ENCODE data around the gene MYH7.
"Not testable (repeated sequence)": the region's sequence is repeated elsewhere in the genome, so short reads cannot be mapped to it uniquely, and the experiment has no call there.

The MYH7 gene

GRCh38 chr14:23406725-23407355, 28.6 kb downstream of the MYH7 start:
- no peak for DNase-seq (ENCODE audit: low read depth)

DNA sequence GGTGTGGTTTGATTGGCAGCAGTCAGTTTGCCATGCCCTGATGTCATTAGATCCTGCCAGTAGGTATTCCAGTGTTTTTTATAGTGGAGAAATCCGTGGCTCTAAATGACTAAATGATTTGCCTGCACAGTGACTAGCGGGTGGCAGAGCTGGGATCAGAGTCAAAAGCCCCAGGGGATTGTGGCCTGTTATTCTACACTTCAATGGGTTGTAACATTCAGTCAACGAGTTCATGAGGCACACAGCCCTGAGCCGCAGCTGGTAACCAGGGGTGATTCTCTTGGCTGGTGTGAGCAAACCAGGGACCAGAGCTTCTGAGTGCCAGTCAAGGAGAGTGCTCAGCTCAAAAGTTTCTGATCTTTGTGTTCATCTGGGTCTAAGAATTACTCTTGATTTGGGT, 29.2 kb downstream of the MYH7 start:
- DNase-seq (ENCODE audit: low read depth): no peak

DNA sequence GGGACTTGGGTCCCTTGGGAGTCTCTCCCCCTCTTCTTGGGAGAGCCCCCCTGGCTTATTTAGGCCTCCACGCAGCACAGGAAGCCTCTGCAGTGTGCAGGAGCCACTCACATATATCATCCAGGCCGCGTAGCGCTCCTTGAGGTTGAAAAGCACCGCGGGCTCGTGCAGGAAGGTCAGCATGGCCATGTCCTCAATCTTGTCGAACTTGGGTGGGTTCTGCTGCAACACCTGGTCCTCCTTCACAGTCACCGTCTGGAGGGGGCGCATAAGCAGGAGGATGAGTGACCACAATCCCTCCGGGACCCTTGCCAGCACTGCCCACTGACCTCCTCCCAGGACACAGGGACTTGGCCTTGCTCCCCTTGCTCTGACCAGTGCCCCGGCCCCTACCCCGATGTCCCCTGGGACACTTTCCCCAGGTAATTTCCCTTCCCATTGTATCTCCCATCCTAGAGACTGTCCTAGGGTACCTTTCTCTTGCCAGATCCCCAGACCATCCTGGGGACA, 29.9 kb downstream of the MYH7 start:
- DNase-seq (ENCODE audit: low read depth): no peak

DNA sequence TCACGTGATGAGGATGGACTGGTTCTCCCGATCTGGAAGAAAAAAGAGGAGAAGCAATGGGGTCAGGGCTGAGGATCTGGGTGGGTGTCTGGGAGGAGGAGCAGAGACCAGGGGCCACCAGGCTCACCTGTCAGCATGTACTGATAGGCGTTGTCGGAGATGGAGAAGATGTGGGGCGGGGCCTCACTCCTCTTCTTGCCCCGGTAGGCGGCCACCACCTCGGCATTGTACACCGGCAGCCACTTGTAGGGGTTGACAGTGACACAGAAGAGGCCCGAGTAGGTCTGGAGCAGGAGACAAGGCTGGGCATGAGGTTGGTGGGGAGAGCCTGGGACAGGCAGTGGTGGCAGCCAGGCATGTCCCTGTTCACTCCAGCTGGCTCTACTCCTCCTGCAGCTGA, 30.4 kb downstream of the MYH7 start:
- DNase-seq (ENCODE audit: low read depth): no peak

GRCh38 chr14:23404331-23404900, 31.0 kb downstream of the MYH7 start:
- no peak for DNase-seq (ENCODE audit: low read depth)

- DNase-seq (ENCODE audit: low read depth): no peak
Observed at GRCh38 chr14:23403908-23404307, 31.6 kb downstream of the MYH7 start.

- DNase-seq (ENCODE audit: low read depth): no peak
Observed at GRCh38 chr14:23403139-23403438, 32.4 kb downstream of the MYH7 start.

DNA sequence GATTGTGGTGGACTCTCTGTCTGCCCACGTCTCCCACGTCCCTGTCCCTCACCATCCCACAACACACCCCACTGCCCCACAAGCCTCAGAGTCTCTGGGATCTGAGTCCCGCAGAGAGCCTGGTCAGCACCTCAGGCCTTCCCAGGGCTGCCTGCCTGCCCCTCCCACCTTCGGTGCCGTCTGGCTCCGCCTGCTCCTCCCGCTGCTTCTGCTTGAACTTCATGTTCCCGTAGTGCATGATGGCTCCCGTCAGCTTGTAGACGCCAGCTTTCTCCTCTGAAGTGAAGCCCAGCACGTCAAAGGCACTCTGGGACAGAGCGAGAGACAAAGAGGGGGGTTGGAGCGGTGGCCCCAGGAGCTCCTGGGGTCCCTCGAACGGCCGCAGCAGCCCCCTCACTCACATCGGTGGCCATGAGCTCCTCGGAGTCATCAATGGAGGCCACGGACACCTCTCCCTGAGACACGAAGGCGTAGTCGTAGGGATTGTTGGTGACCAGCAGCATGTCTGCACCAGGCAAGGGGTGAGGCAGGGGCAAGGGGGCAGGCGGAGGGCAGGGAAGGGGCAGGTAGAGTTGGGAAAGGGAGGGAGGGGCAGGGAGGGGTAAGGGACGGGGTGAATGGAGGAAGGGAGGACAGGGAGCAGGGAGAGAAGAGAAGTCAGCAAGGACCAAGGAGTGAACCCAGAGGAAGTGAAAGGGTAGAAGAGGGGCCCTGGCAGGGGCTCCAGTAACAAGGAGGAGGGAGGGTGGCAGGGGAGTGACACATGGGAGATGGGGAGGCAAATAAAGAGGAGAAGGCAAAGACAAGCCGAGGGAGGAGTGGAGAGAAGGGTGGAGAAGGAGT, 32.9 kb downstream of the MYH7 start:
- DNase-seq (ENCODE audit: low read depth): no peak

DNA sequence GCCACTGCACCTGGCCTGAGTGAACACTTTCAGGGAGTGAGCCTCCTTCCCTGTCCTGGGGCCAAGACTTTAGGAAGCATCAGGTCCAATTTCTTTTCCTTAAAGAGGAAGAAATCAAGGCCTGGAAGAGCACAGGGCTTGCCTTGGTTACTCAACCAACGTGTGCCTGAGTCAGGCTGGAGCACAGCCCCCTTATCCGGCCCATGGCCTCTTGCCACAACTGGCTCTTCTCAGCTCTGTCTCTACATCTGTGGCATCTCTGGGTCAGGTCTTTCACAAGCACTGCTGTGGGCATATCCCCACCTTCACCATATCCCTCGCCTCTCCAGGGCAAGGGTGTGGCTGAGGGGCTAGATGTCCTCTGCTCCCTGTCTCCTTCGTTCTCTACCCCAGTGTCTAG, 34.2 kb downstream of the MYH7 start:
- no peak for DNase-seq (ENCODE audit: low read depth)

DNA sequence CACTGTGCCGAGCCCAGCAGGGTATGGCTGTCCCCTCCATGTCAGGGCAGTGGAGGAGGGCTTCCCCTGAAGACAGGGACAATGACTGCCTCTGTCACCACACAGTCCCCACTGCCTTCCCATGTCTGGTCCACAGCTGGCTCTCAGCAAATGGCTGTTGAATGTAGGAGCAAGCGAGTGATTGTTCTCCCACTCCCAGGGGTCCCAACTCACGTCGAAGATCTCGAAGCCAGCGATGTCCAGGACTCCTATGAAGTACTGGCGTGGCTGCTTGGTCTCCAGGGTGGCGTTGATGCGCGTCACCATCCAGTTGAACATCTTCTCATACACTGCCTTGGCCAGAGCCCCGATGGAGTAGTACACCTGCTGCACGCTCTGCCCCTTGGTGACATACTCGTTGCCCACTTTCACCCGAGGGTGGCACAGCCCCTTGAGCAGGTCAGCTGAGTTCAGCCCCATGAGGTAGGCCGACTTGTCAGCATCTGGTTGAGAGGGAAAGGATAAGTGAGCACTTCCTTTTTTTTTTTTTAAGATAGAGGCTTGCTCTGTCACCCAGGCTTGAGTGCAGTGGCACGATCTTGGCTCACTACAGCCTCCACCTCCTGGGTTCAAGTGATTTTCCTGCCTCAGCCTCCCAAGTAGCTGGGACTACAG, 34.8 kb downstream of the MYH7 start:
- DNase-seq (ENCODE audit: low read depth): not testable (repeated sequence)

GRCh38 chr14:23399591-23399990, 35.9 kb downstream of the MYH7 start:
- no peak for DNase-seq (ENCODE audit: low read depth)

DNA sequence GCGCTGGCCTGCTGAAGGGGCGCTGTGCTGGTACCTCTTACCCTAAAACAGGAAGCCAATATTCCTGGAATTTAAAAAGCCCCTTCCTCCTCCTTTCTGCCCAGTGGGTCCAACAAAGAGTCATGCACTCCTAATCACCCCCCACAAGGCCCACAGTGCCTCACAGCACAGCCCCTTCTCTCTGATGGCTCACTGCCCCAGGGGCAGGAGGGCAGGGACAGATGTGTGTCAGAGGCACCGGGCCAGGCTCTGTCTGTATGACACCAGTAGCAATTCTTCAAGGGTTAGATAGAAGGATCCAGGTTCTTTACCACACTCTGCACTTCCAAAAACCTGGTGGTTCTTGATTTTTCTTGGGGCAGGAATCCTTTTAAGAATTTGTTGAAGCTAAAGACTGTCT, 36.3 kb downstream of the MYH7 start:
- no peak for DNase-seq (ENCODE audit: low read depth)

DNA sequence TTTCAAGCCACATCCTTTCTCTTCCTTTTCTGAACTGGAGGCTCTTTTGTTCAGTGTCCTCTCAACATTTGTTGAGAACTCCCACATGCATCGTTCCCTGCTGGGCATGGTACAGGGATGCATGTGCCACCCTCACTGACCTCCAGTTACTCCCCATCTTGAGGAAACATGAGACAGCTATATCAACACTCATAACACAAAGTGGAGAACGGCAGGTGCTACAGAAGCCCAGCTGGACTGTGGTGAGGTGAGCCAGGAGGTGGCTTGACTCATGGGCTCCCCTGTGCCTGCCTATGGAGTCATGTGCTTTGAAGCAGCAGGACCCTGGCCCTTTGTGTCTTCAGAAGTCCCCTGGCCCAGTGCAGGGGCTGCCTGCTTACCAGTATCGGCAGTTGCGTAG, 37.1 kb downstream of the MYH7 start:
- no peak for DNase-seq (ENCODE audit: low read depth)

- DNase-seq (ENCODE audit: low read depth): no peak
Observed at GRCh38 chr14:23396781-23397407, 38.6 kb downstream of the MYH7 start.

- DNase-seq (ENCODE audit: low read depth): no peak
Observed at GRCh38 chr14:23396126-23396525, 39.3 kb downstream of the MYH7 start.

- DNase-seq (ENCODE audit: low read depth): no peak
Observed at GRCh38 chr14:23392613-23393012, 42.8 kb downstream of the MYH7 start.

DNA sequence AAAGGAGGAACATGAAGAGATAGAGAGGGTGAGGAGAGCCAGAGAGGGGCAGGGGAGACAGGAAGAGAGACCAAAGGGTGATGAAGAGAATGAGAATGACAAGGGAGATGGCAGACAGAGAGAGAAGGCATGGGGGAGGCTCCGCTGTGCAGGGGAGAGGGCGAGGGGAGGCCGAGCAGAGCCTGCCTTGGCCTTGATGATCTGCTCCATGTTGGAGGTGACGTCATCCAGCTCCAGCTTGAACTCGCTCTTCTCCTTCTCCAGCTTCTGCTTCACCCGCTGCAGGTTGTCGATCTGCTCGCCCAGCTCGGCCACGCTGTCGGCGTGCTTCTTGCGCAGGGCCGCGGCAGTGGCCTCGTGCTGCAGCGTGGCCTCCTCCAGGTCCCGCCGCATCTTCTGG, 45.6 kb downstream of the MYH7 start:
- not testable (repeated sequence) for DNase-seq (ENCODE audit: low read depth)

DNA sequence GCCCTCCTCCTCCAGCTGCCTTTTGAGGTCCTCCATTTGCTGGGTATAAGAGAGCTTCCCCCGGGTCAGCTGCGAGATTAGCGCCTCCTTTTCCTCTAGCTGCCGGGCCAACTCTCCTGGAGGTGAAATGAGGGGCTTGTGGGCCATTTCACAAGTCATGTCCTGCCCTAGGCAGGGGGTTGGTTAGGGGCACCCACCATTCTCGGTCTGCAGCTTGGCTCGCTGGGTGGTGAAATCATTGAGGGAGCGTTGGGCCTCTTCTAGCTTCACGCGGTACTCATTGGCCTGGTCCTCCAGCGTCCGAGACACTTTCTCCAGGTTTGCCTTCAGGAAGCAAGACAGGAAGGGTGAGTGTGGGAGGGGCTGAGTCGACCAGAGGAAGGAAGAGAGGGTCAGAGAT, 46.1 kb downstream of the MYH7 start:
- DNase-seq (ENCODE audit: low read depth): no peak

DNA sequence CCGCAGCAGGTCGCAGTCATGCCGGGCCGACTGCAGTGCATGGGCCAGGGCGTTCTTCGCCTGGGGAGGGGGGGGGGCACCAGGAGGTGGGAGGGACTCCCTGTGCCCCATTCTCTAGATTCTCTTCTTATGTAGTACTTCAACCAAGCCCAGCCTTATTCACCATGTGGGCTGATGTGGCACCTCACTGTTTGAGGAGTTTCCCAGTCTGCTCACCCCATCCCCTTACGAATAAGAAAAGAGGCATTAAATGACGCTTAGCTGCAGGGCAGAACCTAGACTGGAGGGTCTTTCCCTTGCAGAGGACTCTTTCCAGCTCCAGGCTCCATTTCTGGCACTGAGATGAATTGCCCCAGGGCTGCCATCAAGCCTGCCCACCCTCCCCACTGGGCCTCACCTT, 46.5 kb downstream of the MYH7 start:
- DNase-seq (ENCODE audit: low read depth): no peak

DNA sequence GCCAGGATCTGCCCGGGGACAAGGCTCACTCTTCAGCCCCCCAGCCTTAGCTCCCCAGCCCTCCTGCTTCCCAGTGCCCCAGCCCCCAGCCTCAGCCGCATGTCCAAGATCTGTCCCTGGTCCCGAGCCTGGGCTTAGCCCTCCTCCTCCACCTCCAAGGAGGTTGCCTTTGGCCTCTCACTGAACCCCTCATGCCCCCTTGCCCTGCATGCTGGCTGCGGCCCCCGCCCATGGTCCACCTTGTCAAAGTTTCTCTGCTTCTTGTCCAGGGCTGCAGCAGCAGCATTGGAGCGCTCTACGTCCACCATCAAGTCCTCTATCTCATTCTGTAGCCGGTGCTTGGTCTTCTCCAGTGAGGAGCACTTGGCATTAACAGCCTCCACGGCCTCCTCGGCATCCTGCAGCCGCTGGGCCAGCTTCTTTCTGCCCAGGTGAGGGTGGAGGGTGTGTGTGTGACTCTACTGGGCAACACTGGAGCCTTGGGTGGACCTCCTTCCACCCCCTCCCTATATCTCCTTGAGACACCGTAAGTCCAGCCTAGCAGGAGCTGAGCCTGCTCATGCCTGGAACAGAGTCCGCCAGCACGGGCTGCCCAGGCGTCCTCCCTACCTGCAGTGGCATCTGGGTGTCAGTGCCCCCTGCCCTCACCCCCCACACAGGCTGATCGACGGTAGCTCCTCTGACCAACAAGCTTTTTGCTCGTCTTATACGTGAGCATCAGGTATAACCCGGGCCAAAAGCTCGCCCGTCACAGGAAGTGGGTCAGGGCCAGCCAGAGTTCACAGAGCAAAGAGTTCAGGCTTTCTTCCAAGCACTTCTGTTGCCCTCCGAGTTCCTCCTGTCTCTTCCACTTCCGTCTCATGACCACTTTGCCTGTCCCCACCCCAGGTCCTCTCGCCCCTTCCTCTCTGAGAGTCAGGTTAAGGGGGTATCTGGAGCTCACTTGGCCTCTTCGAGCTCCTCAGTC, 47.3 kb downstream of the MYH7 start:
- no peak for DNase-seq (ENCODE audit: low read depth)

- DNase-seq (ENCODE audit: low read depth): no peak
Observed at GRCh38 chr14:23386999-23387398, 48.5 kb downstream of the MYH7 start.
